Endometrial microvascular endothelial cells (primary cell): ENCODE measurements around the gene UNC5B. TPM values are rescaled to one million over a fixed set of nuclear protein-coding genes. Genes with fewer than 3 reads are reported as not detected.

ENCODE experiments used
- in situ Hi-C: cut with HindIII; loops from 2 replicates; pipeline ENCODE4 v1.10.0; 2017; ENCODE audit warnings: low sequenced_read_pairs, low pct_unique_long_range_greater_than_20kb; ENCODE audit errors: inconsistent ontology term
- total RNA-seq: library from RNA; depleted of rRNA; stranded (reverse); fragments of >200 nt; gene quantifications from one replicate; pipeline ENCODE4 v1.2.3, GENCODE V29; 2015; ENCODE audit errors: inconsistent ontology term

Gene UNC5B
- total RNA-seq, 1 donor from 2014 or later = 7.2 TPM

- in situ Hi-C loops = no loop called here
Measured at GRCh38 chr10:71302451-71302850, 90.1 kb downstream of the UNC5B start.

- in situ Hi-C loops = no loop called here
Measured at GRCh38 chr10:71302874-71303568, 90.7 kb downstream of the UNC5B start.

DNA sequence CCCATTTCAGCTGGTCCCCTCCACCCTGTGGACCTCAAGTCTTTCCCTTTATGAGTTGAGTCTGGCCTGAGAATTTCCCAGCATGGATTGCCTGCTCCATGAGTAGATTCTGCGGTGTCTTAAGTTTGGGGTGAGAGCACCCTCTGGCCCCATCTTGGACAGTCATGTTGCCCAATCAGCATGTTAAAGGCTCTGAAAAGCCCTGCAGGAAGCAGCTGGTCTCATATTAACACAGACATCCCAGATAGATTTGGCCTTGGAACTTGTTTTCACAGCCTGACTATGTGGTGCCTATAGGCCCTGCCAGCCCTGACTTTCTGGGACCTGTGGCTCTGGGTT lies 91.2 kb downstream of the UNC5B start:
- in situ Hi-C loops = no loop called here

- in situ Hi-C loops = no loop called here
Measured at GRCh38 chr10:71304914-71305313, 92.5 kb downstream of the UNC5B start.

GRCh38 chr10:71306979-71307378 lies 94.6 kb downstream of the UNC5B start:
- in situ Hi-C loops = no loop called here

DNA sequence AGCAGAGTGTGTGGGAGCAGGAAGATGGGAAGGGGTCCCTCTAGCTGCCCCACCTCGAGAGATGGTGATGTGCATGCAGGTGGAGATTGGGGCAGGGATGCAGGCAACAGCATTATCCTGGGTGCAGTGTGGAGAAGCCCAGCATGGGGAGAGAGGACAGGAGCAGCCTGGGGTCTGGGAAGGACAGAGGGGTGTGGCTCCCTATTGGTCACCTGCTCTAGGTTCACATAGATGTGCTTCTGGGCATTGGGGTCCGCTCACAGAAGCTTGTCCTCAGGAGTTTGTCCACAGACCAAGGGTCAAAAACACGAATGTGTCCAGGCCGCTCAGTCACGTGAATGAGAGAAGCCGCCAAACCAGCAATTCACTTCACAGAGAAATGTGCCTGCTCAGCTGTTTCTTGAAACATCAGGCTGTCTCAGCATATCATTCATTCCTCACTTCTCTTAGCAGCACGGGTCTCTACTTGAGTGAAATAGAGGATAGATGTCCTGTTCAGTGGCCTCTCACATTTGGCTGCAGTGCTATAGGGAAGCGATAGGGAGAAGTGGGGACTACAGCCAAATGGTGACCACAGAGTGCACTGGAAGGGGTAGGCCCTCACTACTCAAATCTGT lies 95.2 kb downstream of the UNC5B start:
- in situ Hi-C loops = no loop called here

- in situ Hi-C loops = no loop called here
Measured at GRCh38 chr10:71308244-71308643, 95.9 kb downstream of the UNC5B start.

DNA sequence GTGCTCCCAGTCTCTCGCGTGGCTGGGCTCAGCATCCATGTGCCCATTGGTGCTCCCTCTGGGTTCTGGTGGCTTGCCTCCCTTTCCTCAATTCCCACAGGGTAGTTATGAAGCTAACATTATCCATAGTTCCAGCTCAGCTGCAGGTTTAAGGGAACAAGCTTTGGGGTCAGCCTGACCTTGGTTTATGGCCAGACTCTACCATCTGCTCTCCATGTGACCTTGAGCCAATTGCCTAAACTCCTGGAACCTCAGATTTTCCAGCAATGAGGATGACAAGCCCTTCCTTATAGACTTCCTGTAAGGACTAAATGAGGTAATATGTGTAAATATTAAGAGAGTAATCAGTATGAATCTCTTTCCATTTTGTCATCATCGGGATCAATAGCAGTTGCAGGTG lies 96.6 kb downstream of the UNC5B start:
- in situ Hi-C loops = no loop called here

DNA sequence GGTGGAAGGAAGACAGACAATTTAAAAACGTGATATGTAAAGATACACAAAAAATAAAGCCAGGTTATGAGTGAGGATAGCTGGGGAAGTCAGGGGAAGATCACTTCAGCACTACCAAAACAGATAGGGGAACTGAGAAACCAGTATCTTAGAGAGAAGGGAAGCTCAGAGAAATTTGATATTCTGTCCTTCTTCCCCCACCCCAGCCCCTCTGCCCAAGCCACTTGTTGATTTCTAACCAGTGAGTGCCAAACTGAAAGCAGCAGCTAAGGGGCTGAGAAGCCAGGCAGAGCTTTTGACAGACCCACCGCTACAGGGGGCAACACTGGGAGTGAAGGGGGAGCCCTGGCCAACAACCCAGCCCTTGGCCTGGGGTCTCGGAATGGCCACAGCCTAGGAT lies 97.5 kb downstream of the UNC5B start:
- in situ Hi-C loops = no loop called here

DNA sequence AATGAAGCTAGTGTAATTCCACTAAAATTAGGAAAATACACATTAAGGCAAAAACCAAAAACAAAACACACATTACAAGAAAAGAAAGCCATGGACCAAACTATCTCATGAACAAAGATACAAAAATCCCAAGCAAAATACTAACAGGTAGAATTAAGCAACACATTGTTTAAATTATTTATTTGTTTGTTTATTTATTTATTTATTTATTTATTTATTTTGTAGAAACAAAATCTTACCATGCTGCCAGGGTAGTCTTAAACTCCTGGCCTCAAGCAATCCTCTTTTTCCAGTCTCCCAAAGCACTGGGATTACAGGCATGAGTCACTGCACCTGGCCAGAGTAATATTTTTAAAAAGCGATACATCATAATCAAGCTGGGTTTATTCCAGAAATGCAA lies 99.8 kb downstream of the UNC5B start:
- in situ Hi-C loops = no loop called here

- in situ Hi-C loops = no loop called here
Measured at GRCh38 chr10:71312811-71313789, 100.7 kb downstream of the UNC5B start.

DNA sequence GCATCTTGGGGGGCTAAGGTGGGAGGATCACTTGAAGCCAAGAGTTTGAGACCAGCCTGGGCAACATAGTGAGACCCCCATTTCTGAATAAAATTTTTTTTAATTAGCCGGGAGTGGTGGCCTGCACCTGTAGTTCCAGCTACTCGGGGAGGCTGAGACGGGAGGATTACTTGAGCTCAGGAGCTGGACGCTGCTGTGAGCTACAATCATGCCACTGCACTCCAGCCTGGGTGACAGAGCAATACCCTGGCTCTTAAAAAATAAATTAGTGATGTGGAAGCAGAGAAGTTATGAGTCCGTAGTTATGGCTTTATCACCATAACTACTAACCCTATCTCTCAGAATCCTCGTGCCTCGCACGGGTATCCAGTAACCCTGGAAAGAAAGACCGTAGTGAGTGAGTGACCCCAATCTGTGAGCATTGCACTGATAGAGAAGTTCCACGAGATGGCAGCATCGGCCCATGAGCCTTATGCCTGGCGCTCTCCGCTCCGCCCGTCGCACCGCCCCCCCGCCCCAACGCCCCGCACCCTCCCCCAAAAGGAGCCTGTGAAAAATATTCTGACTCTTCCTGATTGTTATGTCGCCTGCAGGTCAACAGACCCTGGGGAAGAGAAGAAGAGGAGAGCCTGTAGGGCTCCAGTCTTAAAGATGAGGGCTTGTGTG lies 101.8 kb downstream of the UNC5B start:
- in situ Hi-C loops = no loop called here

GRCh38 chr10:71314694-71315225 lies 102.4 kb downstream of the UNC5B start:
- in situ Hi-C loops = no loop called here

- in situ Hi-C loops = no loop called here
Measured at GRCh38 chr10:71316056-71316785, 103.9 kb downstream of the UNC5B start.

GRCh38 chr10:71316786-71317160 lies 104.4 kb downstream of the UNC5B start:
- in situ Hi-C loops = no loop called here

GRCh38 chr10:71317739-71318138 lies 105.4 kb downstream of the UNC5B start:
- in situ Hi-C loops = no loop called here

DNA sequence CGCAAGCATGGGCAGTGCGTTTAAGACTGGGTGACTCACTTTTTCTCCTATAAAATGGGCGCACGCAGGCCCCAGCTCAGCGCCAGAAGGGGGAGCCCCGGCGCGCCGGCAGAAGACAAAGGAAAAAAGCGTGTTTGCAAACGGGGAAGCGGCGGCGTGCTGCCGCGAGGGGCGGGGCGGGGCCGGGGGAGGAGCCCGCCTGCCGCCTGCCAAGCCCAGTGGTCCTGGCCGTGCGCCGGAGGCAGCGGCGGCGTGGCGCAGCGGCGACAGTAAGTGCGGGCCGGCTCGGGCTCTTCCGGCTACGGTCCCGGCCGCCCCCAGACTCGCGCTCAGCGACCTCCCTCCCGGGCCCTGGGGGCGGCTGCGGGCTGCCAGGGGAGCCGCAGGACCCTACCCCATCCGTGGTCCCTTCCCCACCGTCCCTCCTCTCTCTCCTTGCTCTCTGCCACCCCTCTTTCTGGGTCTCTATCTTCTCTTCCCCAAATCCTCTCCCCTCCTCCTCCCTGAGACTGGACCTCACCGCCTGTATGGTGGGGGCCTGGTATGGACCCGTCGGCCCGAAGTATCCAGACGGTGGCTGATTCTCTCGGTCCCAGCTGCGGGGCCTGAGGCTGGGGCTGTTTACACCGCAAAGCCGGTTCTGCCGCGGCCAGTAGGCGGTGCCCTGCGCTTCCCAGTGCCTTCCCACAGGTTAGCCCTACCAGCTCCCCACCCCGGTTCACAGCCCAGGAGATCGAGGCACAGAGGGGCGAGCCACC lies 106.9 kb downstream of the UNC5B start, which contains the start of gene SLC29A3:
Gene SLC29A3 (plus strand): TSS at position 218 of the 758 bp plus-strand sequence. CDS start 51 bp downstream, at position 269.
- in situ Hi-C loops = no loop called here
